Activated CD4-positive, alpha-beta memory T cell treated with anti-CD3 and anti-CD28 coated beads for 36 hours (primary cell): ENCODE results near the gene CA11. TPM values are rescaled to one million over a fixed set of nuclear protein-coding genes. Genes with fewer than 3 reads are reported as not detected.

Experiments used
- CTCF ChIA-PET: fragments of 350-600 bp; sonication (Branson Sonifier 250); formaldehyde crosslinking; loops from one replicate; lab custom pipeline; 2021; ENCODE audit warnings: antibody characterized with exemption, inconsistent platforms; lab: Charles Lee
- POLR2A ChIA-PET: fragments of 350-600 bp; sonication (Branson Sonifier 250); formaldehyde crosslinking; loops from one replicate; lab custom pipeline; 2021; ENCODE audit warnings: antibody characterized with exemption; lab: Charles Lee
- DNase-seq: peaks from one replicate; pipeline ENCODE4 v3.0.0-alpha.2; 2020
- H3K27ac Mint-ChIP-seq: one replicate; pipeline ENCODE4 v1.8.0; 2021; ENCODE audit warnings: mixed read lengths
- H3K27me3 Mint-ChIP-seq: one replicate; pipeline ENCODE4 v1.8.0; 2021; ENCODE audit warnings: mixed read lengths
- H3K36me3 Mint-ChIP-seq: one replicate; pipeline ENCODE4 v1.8.0; 2021; ENCODE audit warnings: mixed read lengths
- H3K4me1 Mint-ChIP-seq: one replicate; pipeline ENCODE4 v1.8.0; 2021; ENCODE audit warnings: low read depth, mixed read lengths
- H3K4me3 Mint-ChIP-seq: one replicate; pipeline ENCODE4 v1.8.0; 2021; ENCODE audit warnings: mild to moderate bottlenecking, mixed read lengths
- H3K9me3 Mint-ChIP-seq: one replicate; pipeline ENCODE4 v1.8.0; 2021; ENCODE audit warnings: mixed read lengths
- intact Hi-C: fragments of 100-400 bp; cut with micrococcal nuclease; formaldehyde crosslinking; loops from one replicate; pipeline ENCODE4 v1.15.1; 2023
- total RNA-seq, 2 experiments: library from RNA; stranded (reverse); gene quantifications; one replicate each; pipeline ENCODE4 v1.2.3, GENCODE V29; 2021

CA11 gene
- total RNA-seq, 2 experiments from 2014 or later, result 12.7 to 15.9 TPM

- Mint-ChIP-seq H3K4me1 (peaks cover 6% of the 10 kb centered on the region), H3K36me3 (no peaks in the 10 kb centered on the region), H3K27ac (no peak overlapping the region), H3K9me3 (no peaks in the 10 kb centered on the region), H3K27me3 (no peaks in the 10 kb centered on the region), H3K4me3 (no peak overlapping the region)
- ChIA-PET POLR2A (no interaction called here), CTCF (interaction anchor here (1.7 to 2.7 kb wide), 2 partner anchors 32 to 165 kb away, joined by 9 to 13 read pairs; partner anchors contain the start of gene CA11)
- intact Hi-C loops, result no loop called here
- no peak for DNase-seq
Observed at GRCh38 chr19:48676887-48677286, 30.9 kb upstream of the CA11 start.

DNA sequence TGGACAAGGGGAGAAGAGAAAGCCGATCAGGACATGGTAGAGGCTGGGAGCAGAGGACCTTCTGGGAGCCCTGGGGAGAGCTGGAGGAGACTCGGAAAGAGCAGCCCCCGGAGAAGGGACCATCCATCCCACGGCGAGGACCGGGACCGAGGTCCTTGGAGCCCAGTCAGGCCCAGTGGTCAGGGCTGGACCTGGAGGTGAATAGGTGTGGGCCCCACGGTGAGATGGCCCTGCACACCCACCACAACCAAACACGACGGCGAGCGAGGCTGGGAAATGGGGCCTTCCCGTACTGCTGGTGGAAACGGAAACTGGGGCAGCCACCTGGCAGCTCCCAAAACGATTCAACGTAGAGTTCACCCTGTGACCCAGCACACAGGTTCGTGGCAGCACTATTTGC, 30.5 kb upstream of the CA11 start:
- Mint-ChIP-seq H3K27me3 (no peaks in the 10 kb centered on the region), H3K36me3 (no peaks in the 10 kb centered on the region), H3K4me3 (no peak overlapping the region), H3K4me1 (peaks cover 6% of the 10 kb centered on the region), H3K9me3 (no peaks in the 10 kb centered on the region), H3K27ac (no peak overlapping the region)
- ChIA-PET CTCF (interaction anchor here (1.7 to 3.0 kb wide), 3 partner anchors 31 to 166 kb away, joined by 9 to 14 read pairs (median 13); partner anchors contain the start of gene CA11), POLR2A (no interaction called here)
- intact Hi-C loops, result no loop called here
- DNase-seq, result no peak

GRCh38 chr19:48674921-48675824, 29.2 kb upstream of the CA11 start:
- Mint-ChIP-seq H3K27me3 (no peaks in the 10 kb centered on the region), H3K4me1 (peaks cover 6% of the 10 kb centered on the region), H3K9me3 (no peaks in the 10 kb centered on the region), H3K27ac (no peak overlapping the region), H3K4me3 (no peak overlapping the region), H3K36me3 (no peaks in the 10 kb centered on the region)
- intact Hi-C loops, result loop anchor here (1.0 kb wide), 1 partner anchor 29 kb away; the partner anchor contains the start of gene CA11
- peak; percentile 82 for DNase-seq
- ChIA-PET CTCF (interaction anchor here (0.6 to 3.0 kb wide), 23 partner anchors 9 to 1003 kb away, joined by 3 to 14 read pairs (median 4); partner anchors contain the start of genes CA11, FUT2, GYS1 and RASIP1), POLR2A (interaction anchor here (0.5 to 0.6 kb wide), 2 partner anchors 113 to 199 kb away, joined by 3 to 4 read pairs; no protein-coding TSS in a partner anchor)

GRCh38 chr19:48674216-48674809, 28.3 kb upstream of the CA11 start:
- intact Hi-C loops, result no loop called here
- Mint-ChIP-seq H3K4me3 (no peak overlapping the region), H3K27me3 (no peaks in the 10 kb centered on the region), H3K27ac (no peak overlapping the region), H3K4me1 (peaks cover 7% of the 10 kb centered on the region), H3K36me3 (no peaks in the 10 kb centered on the region), H3K9me3 (peaks cover 4% of the 10 kb centered on the region)
- CTCF ChIA-PET, result interaction anchor here (0.6 to 3.0 kb wide), 17 partner anchors 8 to 1004 kb away, joined by 3 to 14 read pairs (median 4); partner anchors contain the start of genes CA11, GYS1, RASIP1 and RUVBL2
- no peak for DNase-seq
- POLR2A ChIA-PET, result interaction anchor here (0.6 kb wide), 1 partner anchor 36 kb away, joined by 3 read pairs; no protein-coding TSS in a partner anchor

DNA sequence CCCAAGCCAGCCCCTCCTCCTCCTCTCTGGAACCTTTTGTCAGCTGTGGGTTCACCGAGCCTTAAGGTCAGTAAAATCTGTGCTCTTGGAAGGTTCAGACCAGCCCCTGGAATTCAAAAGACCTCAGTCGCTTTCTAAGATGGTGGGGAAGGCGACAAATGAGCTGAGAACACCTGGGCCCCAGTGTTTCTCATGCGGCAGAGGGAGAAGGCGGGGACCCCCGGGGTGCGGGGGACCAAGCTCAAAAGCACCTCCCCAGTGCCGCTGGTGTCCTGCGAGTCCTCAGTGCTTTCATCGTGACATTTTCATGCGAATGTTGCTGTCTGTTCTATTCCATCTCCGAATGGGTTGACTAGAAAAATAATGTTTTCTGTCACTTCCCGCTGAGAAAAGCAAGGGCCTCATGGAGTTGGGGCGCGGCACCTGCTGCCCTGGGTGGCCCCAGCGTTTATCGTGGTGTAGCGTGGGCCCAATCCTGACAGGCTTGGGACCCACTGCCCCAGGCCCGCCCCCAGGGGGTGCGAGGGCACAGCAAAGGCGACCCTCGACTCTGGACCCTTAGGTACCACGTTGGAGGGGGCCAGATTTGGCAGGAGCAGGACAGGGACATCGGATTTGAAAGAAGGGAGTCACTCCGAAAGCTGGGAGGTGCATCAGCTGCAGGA, 27.6 kb upstream of the CA11 start:
- H3K36me3 Mint-ChIP-seq, result no peaks in the 10 kb centered on the region
- no peak for DNase-seq
- H3K9me3 Mint-ChIP-seq, result peaks cover 4% of the 10 kb centered on the region
- peaks cover 7% of the 10 kb centered on the region for H3K4me1 Mint-ChIP-seq
- ChIA-PET POLR2A (interaction anchor here (0.6 kb wide), 1 partner anchor 37 kb away, joined by 3 read pairs; no protein-coding TSS in a partner anchor), CTCF (interaction anchor here (1.3 to 3.0 kb wide), 4 partner anchors 28 to 114 kb away, joined by 7 to 14 read pairs (median 12); partner anchors contain the start of genes CA11 and RASIP1)
- intact Hi-C loops, result no loop called here
- H3K4me3 Mint-ChIP-seq, result no peak overlapping the region
- H3K27me3 Mint-ChIP-seq, result no peaks in the 10 kb centered on the region
- no peak overlapping the region for H3K27ac Mint-ChIP-seq

DNA sequence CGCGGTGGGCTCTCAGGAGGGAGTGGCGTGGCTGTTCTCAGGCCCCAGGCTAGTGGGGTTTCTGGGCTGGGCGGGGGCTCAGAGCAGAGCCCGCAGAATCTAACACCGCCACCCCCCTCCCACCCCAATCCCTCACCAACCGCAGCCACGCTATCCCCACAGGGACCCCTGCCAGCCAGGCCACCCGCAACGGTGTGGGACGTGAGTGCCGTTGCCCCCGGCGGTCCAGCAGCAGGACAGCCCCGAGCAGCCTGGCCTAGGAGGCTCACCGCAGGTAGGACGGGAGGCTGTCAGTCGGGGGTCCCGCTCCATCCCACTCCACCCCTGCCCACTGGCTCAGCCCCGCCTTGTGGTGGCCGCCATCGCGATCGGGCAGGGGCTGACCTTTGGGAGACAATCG, 27.0 kb upstream of the CA11 start, which contains the start of gene NTN5:
Gene NTN5 (minus strand): TSS at position 24 of the 400 bp plus-strand sequence. CDS start 2,031 bp downstream, outside the sequence.
- CTCF ChIA-PET, result no interaction called here
- no peak within 1 kb of the TSS for H3K27ac Mint-ChIP-seq

DNA sequence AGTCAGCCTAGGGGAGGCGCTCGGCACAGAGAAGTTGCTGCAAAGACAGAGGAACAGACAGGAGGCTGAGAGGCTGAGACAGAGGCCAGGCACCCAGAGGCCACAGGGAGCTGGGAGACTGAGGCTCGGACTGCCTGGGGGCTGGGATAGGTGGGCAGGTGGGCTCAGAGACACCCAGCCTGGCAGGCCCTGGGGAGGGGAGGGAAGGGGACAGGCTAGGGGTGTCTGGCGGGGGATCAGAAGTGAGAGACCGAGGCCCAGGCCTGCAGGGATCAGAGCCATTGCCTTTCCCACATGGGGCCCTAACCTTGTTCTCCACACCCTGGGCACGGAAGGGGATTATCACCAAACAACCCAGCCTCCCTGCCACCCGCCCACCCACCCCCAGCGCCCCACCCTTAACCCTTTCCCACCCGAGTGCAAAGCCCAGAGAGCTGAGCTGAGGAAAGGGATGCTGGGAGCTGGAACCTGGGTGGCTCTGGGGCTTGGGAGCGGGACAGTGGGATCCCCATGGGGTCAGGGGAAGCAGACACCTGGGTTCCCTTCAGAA, 25.5 kb upstream of the CA11 start:
- intact Hi-C loops, result no loop called here
- no peak overlapping the region for H3K4me3 Mint-ChIP-seq
- peaks cover 4% of the 10 kb centered on the region for H3K9me3 Mint-ChIP-seq
- DNase-seq, result no peak
- no peaks in the 10 kb centered on the region for H3K27me3 Mint-ChIP-seq
- CTCF ChIA-PET, result no interaction called here
- no peak overlapping the region for H3K27ac Mint-ChIP-seq
- no peaks in the 10 kb centered on the region for H3K36me3 Mint-ChIP-seq
- H3K4me1 Mint-ChIP-seq, result peaks cover 7% of the 10 kb centered on the region
- POLR2A ChIA-PET, result no interaction called here

More for the DNA sequence above, 27.0 kb upstream of the CA11 start, which contains the start of gene NTN5:
- Mint-ChIP-seq H3K9me3 (peaks cover 4% of the 10 kb centered on the region), H3K27me3 (no peaks in the 10 kb centered on the region), H3K36me3 (no peaks in the 10 kb centered on the region), H3K4me3 (no peak within 1 kb of the TSS), H3K4me1 (peaks cover 7% of the 10 kb centered on the region)
- DNase-seq, result no peak
- POLR2A ChIA-PET, result no interaction called here
- intact Hi-C loops, result no loop called here

DNA sequence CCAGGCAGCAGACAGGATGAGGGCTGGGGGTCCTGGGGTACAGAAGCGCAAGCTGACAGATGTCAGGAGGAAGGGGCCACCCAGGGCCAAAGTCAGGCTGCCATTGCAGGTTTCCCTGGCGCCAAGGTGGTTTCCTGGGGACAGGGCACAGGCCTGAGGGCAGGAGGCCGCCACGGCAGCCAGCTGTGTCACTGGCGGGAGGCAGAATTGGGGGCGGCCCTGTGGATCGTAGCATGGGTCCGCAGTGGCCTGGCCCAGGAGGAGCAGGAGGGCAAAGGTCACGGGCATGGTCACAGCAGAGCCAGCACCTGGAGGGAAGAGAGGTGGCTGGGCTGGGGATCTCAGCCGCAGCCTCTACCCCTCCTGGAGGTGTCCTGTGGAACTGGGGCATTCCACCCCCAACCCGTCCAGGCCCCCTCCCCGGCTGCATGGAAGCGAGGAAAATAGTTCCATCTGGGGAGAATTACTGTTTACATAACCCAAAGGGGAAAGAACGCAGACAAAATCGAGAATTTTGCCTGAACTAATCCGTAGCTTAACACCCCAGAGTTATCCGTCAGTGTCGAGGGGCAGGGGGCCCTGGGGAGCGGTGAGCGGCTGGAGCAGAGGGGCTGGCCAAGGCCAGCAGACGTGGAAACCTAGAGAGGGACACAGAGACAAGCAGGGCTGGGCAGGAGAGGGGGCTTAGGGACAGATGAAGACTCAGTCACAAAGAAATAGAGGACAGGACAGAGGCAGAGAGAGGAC, 24.9 kb upstream of the CA11 start:
- ChIA-PET POLR2A (no interaction called here), CTCF (no interaction called here)
- H3K9me3 Mint-ChIP-seq, result peaks cover 4% of the 10 kb centered on the region
- H3K27ac Mint-ChIP-seq, result no peak overlapping the region
- H3K36me3 Mint-ChIP-seq, result no peaks in the 10 kb centered on the region
- intact Hi-C loops, result no loop called here
- no peak for DNase-seq
- H3K4me1 Mint-ChIP-seq, result peaks cover 7% of the 10 kb centered on the region
- H3K27me3 Mint-ChIP-seq, result no peaks in the 10 kb centered on the region
- H3K4me3 Mint-ChIP-seq, result no peak overlapping the region

DNA sequence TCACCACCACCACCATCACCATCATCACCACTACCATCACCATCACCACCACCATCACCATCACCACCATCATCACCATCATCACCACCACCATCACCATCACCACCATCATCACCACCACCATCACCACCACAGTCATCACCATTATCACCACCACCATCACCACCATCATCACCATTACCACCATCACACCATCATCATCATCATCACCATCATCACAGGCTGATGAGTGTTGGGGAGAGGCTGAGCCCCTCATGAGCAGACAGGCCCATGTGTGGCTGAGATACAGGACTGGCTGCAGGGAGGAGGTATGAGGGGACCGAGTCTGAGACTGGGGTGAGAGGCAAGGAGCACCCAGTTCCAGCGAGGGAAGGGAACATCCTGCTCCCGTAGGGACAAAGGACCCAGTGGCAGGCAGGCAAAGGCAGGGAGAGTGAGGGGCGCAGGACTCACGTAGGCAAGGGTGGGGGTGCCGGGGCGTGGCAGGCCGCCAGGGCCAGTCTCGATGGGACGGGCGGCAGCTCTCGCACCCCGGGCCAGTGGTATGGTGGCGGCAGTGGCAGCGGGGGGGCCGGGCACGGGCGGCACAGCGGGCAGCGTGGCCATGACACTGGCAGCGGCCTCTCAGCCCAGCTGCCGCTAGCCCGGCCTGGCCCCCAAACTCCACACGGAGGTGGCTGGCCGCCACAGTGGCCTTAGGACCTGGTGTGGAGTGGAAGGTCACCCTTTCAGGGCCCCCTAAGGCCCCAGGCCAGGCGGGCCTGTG, 24.1 kb upstream of the CA11 start:
- H3K9me3 Mint-ChIP-seq, result peaks cover 4% of the 10 kb centered on the region
- H3K27ac Mint-ChIP-seq, result peak overlapping the region; percentile 21
- no peaks in the 10 kb centered on the region for H3K36me3 Mint-ChIP-seq
- ChIA-PET CTCF (no interaction called here), POLR2A (no interaction called here)
- no peak for DNase-seq
- H3K27me3 Mint-ChIP-seq, result no peaks in the 10 kb centered on the region
- peaks cover 3% of the 10 kb centered on the region for H3K4me1 Mint-ChIP-seq
- intact Hi-C loops, result no loop called here
- no peak overlapping the region for H3K4me3 Mint-ChIP-seq

DNA sequence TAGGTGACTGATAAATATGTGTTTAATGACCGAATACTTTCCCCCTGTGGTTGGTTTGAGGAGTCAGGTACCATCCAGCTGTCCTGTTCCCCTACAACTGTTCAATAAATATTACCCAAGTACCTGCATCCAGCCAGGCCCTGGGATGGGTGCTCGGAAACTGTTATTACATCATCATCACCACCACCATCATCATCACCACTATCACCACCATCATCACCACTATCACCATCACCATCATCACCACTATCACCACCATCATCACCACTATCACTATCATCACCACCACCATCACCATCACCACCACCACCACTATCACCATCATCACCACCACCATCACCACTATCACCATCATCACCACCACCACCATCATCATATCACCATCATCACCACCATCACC, 22.8 kb upstream of the CA11 start:
- Mint-ChIP-seq H3K27ac (no peak overlapping the region), H3K9me3 (peaks cover 4% of the 10 kb centered on the region), H3K4me3 (no peak overlapping the region)

More for the DNA sequence above, 22.8 kb upstream of the CA11 start:
- DNase-seq, result no peak
- POLR2A ChIA-PET, result no interaction called here
- peaks cover 2% of the 10 kb centered on the region for H3K4me1 Mint-ChIP-seq
- CTCF ChIA-PET, result no interaction called here
- intact Hi-C loops, result no loop called here
- H3K27me3 Mint-ChIP-seq, result no peaks in the 10 kb centered on the region
- no peaks in the 10 kb centered on the region for H3K36me3 Mint-ChIP-seq
